Aorta (tissue), 5 donors: ENCODE data around the gene OSBPL3. TPM values are rescaled to one million over a fixed set of nuclear protein-coding genes. Genes with fewer than 3 reads are reported as not detected.

Source experiments
- ATAC-seq: fragments of 200-7000 bp; cut with Tn5 transposase; one replicate; pipeline ENCODE4 v1.9.1; 2022; ENCODE audit warnings: moderate library complexity; ENCODE audit not compliant: low FRiP score
- DNase-seq, 2 donors: peaks; one replicate each; pipeline ENCODE4 v3.0.0-alpha.2; 2020
- H3K27ac ChIP-seq, 2 donors: one replicate each; pipeline ENCODE4 v1.5.1; 2013; ENCODE audit warnings: low read length in 2 of 2, mild to moderate bottlenecking in 2 of 2, moderate library complexity in 2 of 2, control low read depth in 1 of 2, inconsistent platforms in 1 of 2, low read depth in 1 of 2
- H3K27me3 ChIP-seq, 2 donors: one replicate each; pipeline ENCODE4 v1.6.1; 2013; ENCODE audit warnings: control low read depth in 1 of 2, low read length in 1 of 2, mild to moderate bottlenecking in 1 of 2, moderate library complexity in 1 of 2; ENCODE audit not compliant: insufficient read depth in 2 of 2, control insufficient read depth in 1 of 2
- H3K36me3 ChIP-seq, 2 donors: one replicate each; pipeline ENCODE4 v1.6.1; 2013; ENCODE audit warnings: control low read depth in 1 of 2, low read length in 1 of 2, mild to moderate bottlenecking in 1 of 2; ENCODE audit not compliant: insufficient read depth in 2 of 2, control insufficient read depth in 1 of 2
- H3K4me1 ChIP-seq, 2 donors: one replicate each; pipeline ENCODE4 v1.6.1; 2013; ENCODE audit warnings: low read length in 2 of 2, control low read depth in 1 of 2, mild to moderate bottlenecking in 1 of 2, moderate library complexity in 1 of 2; ENCODE audit not compliant: insufficient read depth in 2 of 2, control insufficient read depth in 1 of 2
- H3K4me3 ChIP-seq, 2 donors: one replicate each; pipeline ENCODE4 v1.5.1; 2013; ENCODE audit warnings: low read length in 2 of 2, control low read depth in 1 of 2, mild to moderate bottlenecking in 1 of 2
- H3K9me3 ChIP-seq: one replicate; pipeline ENCODE4 v1.6.1; 2013; ENCODE audit warnings: mild to moderate bottlenecking, low read length; ENCODE audit not compliant: control insufficient read depth
- WGBS, 2 donors: extraction: QIAGEN DNeasy Blood & Tissue Kit; methylation state at CpG; one replicate each; pipeline ENCODE4 v1.1.7; 2013; 5-methylcytosine and 5-hydroxymethylcytosine counted together
- intact Hi-C, 2 donors: fragments of 100-400 bp; cut with DNase I; formaldehyde crosslinking; loops; one replicate each; pipeline versions ENCODE4 v1.14.2 to v1.15.0; 2022
- polyA plus RNA-seq, 2 donors: library from polyadenylated mRNA; stranded (reverse); fragments of 200-250 nt; gene quantifications; one replicate each; pipeline ENCODE4 v1.2.3, GENCODE V29; 2013
- total RNA-seq, 2 donors: library from RNA; stranded (reverse); fragmentation: NEBNext Ultra II Directional; extraction: Animal tissue kit (Norgen Biotek cat#: 25700); gene quantifications; one replicate each; pipeline ENCODE4 v1.2.1, GENCODE V29; 2021
- donor health status: healthy with polysubstance abuse.
- donor health status: Bipolar disorder and iron deficiency.
- donor health status: DM: no; HTN: no; CAD: no.
- donor health status: DM: no; HTN: no; CAD: no.
- donor health status: DM: yes; HTN: yes; CAD: no.

Gene OSBPL3
- total and polyA plus RNA-seq, 4 donors = 0.41 to 15.6 (median 5.6) TPM

DNA sequence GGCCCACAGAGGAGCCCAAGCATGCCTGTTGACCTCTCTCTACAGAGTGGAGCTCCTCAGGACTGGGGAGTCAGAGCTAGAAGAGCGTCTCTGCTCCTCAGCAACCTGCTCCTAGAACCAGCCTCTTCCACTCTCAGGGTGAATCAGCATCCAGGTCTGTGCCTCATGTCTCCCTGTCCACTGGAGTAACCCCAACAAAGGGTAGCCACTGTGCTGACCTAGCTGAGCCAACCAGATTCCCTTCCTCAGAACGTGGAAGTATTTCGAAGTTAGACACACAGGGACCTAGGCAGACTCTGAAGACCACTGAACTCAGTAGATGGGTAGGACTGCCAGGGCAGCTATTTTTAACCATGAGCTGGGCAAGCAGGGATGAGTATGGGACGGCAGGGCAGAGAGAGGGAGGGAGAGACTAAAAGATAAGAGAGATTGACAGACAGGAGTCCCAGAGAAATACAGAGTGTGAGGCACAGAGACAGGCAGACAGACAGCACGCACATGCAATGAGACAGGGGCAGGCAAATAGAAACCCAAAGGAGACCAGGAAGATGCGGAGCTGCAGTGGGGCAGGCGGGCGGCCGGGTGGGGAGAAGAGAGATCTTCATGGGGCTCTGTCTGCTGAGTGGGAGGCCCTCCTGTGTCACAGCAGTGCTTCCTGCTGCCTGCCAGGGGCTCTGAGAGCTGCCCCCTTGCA, 56.7 kb downstream of the OSBPL3 start:
- no peaks in the 10 kb centered on the region for H3K9me3 ChIP-seq
- no peaks in the 10 kb centered on the region for H3K36me3 ChIP-seq
- no peak for ATAC-seq
- H3K27ac ChIP-seq = no peak overlapping the region
- WGBS, 2 donors = 84 to 87% methylated on average over 9 of the region's 9 CpGs
- no peak overlapping the region for H3K4me3 ChIP-seq
- intact Hi-C loops = loop anchor here in 1 of 2 donors (10.0 kb wide), 1 partner anchor 89 kb away; no protein-coding TSS in a partner anchor
- H3K27me3 ChIP-seq = no peaks in the 10 kb centered on the region
- DNase-seq = no peak
- H3K4me1 ChIP-seq = peaks cover 4 to 5% of the 10 kb centered on the region in 2 donors

DNA sequence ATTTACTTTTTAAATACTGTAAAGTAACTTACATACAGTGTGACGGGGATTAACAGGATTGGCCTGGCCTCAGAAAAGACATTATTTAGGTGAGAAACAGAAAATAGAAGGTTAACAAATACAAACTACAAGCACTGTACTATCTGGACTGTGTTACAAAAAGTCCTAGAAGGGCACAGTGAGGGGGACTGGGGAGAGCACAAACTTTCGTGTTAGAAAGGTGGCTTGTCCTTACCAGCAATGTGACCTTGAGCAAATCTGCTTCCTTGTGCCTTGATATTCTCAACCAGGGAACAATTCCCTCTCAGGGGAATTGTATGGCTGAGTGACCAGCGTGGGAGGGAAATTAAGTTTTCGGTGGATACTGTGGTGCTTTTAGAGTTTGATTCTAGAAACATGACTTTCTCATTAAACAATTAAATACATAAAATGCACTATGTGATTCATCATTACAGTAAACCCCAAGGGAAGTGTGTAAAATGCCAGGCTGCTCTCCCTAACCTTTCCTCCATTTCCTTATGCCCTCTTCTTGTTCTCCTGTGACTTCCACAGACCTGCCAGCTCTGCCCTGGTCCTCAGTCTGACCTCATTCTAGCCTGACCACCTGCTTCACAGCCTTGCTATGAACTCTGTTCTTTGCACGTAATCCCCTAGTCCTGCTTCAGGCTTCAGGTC, 57.7 kb downstream of the OSBPL3 start:
- Histone ChIP-seq H3K27ac (no peak overlapping the region), H3K36me3 (no peaks in the 10 kb centered on the region), H3K9me3 (no peaks in the 10 kb centered on the region), H3K4me1 (peaks cover 0 to 5% of the 10 kb centered on the region in 2 donors), H3K4me3 (no peak overlapping the region), H3K27me3 (no peaks in the 10 kb centered on the region)
- ATAC-seq (no peak), DNase-seq (no peak)
- intact Hi-C loops = loop anchor here in 1 of 2 donors (10.0 kb wide), 1 partner anchor 87 kb away; no protein-coding TSS in a partner anchor
- 61 to 71% methylated on average over 5 of the region's 5 CpGs for WGBS, 2 donors

DNA sequence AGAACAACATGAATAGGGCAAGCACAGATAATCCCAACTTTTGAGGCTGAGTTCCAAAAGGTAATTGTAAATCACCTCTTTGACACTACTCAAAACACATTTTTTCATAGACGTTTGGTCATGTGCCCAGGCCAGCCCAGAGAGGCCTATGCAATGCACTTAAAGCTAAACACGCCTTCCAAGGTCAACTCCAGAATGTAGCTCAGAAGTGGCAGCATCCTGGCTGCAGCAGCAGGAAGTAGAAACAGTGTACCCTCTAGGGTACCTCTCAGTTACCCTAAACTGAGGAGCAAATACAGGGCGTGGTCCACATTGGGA, 58.7 kb downstream of the OSBPL3 start:
- H3K4me3 ChIP-seq = no peak overlapping the region
- no peak for ATAC-seq

DNA sequence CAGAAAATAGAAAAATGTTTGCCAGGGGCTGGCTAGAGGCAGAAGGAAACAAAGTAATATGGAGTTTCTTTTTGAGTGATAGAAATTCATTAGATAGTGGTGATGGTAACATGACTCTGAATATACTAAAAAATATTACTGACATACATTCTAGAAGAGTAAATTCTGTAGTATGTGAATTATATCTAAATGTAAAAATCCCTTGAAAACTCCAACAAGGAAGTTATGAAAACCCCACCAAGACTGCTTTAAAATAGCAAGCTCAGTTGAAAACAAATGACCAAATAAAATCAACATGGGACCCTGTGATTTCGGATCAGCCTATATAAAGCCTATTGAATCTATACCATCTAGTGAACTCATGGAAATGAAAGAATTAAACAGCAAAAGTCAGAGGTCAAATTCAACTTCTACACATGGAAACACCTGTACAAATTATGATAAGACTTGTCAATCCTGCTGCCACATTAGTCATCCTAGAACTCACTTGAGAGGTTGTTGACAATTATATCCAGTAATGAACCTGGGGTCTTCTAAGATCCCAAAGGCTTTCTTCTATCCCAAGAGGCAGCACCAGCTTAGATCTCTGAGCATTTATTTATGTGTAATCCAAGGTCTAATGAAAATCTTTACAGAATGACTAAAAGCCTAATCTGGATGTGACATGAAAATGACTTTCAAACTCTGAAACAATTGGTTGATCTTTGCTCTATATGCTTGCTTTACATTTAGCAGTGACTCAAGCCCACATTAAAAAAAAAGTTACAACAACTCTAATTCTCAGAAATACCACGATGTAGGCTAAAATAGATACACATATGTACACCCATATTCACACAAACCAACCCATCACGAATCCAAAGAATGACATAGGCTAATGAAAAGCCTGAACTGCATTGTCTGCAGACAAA, 59.3 kb downstream of the OSBPL3 start:
- H3K4me3 ChIP-seq = no peak overlapping the region
- no peak for ATAC-seq

More for the DNA sequence above, 58.7 kb downstream of the OSBPL3 start:
- no peak overlapping the region for H3K27ac ChIP-seq
- H3K27me3 ChIP-seq = no peaks in the 10 kb centered on the region
- peaks cover 0 to 4% of the 10 kb centered on the region in 2 donors for H3K4me1 ChIP-seq
- WGBS, 2 donors = 62 to 72% methylated on average over 3 of the region's 3 CpGs
- H3K36me3 ChIP-seq = no peaks in the 10 kb centered on the region
- H3K9me3 ChIP-seq = no peaks in the 10 kb centered on the region
- no peak for DNase-seq
- intact Hi-C loops = loop anchor here in 1 of 2 donors (10.0 kb wide), 1 partner anchor 87 kb away; no protein-coding TSS in a partner anchor

DNA sequence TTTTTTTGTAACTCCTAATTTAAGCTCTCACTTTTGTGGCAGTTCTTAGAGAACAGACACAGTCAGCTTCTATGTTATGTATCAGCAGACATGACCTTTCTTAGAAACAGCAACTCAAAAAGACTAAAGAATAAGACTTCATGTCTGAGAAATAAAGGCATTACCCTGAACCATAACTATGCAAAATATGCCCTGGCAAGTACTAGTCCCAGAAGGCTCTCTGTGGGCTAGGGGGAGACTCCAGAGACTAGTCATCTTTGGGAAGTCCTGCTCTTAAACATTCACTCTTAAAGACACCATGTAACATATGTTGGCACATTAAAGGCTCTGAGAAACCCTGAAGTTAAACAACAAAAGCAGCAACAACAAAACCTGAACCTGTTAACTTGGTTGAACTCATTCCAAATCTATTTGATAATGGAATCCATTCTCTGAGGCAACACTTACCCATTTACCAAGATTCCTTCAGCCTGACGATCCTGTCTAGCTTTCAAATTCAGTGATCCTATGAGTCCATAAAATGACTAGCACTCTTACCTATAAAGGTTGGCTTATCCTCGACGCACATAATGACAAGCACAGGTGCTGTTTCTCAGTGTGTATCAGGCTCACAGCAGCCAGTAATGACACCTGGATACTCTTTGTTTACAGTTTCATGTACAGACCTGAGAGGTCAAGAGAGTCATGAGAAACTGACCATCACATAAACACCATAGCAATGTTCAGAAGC, 62.3 kb downstream of the OSBPL3 start:
- H3K36me3 ChIP-seq = no peaks in the 10 kb centered on the region
- 86 to 91% methylated on average over 3 of the region's 3 CpGs for WGBS, 2 donors
- H3K27ac ChIP-seq = no peak overlapping the region
- H3K4me3 ChIP-seq = no peak overlapping the region
- no peaks in the 10 kb centered on the region for H3K27me3 ChIP-seq
- intact Hi-C loops = no loop called here
- H3K9me3 ChIP-seq = no peaks in the 10 kb centered on the region
- H3K4me1 ChIP-seq = no peaks in the 10 kb centered on the region
- ATAC-seq = no peak
- no peak for DNase-seq

More for the DNA sequence above, 59.3 kb downstream of the OSBPL3 start:
- WGBS, 2 donors = 34 to 55% methylated on average over 3 of the region's 3 CpGs
- Histone ChIP-seq H3K27ac (no peak overlapping the region), H3K27me3 (no peaks in the 10 kb centered on the region), H3K36me3 (no peaks in the 10 kb centered on the region), H3K4me1 (peaks cover 0 to 3% of the 10 kb centered on the region in 2 donors), H3K9me3 (no peaks in the 10 kb centered on the region)
- DNase-seq = no peak
- intact Hi-C loops = loop anchor here in 1 of 2 donors (10.0 kb wide), 1 partner anchor 86 kb away; no protein-coding TSS in a partner anchor

DNA sequence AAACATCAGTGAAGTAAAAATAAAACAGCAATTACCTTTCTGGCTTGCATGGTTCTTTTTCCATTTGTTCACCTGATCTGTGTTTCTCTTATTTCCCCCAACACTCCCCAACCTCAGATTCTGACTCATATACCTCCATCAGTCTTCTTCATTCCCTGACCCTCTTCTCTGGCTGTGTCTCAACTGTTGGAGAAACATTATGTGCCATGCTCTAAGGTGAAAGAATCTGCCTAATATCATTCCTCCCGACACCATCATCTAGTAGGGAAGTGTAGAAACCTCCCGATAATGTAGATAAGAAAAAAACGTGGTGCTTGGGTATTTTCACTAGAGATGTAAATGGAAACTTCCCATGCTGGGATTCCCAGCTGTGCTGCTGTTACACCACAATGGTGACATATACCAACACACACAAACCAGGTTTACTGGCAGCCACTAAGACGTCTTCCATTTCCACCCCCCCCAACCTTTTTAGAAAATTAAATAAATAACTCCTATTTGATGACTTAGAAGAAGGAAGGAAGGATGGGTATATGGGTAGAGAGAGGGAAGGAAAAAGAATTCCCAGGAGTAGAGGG, 63.4 kb downstream of the OSBPL3 start:
- ATAC-seq (no peak), DNase-seq (no peak)
- Histone ChIP-seq H3K36me3 (no peaks in the 10 kb centered on the region), H3K4me1 (no peaks in the 10 kb centered on the region), H3K4me3 (no peak overlapping the region), H3K27ac (no peak overlapping the region), H3K27me3 (no peaks in the 10 kb centered on the region), H3K9me3 (no peaks in the 10 kb centered on the region)
- WGBS, 2 donors = 38 to 47% methylated on average over 4 of the region's 4 CpGs
- intact Hi-C loops = no loop called here

DNA sequence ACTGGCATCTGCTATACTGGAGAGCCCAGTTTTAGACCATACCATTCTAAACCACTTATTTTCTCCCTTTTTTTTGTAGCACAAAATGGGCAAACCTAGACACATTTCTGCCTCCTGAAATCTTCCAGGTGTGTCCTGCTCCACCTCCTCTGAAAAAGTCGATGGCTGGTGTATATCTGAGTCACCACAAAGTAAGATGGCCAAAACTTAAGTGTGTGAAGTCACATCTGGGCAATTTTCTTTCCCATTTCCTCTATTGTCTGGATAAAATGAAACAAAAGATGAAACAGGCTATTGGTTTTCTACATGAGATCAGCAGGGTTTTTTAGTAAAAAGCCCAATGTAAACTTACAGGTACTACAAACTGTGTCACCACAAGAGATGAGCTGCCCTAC, 65.5 kb downstream of the OSBPL3 start:
- 50 to 71% methylated on average over 1 of the region's 1 CpG for WGBS, 2 donors

More for the DNA sequence above, 65.5 kb downstream of the OSBPL3 start:
- no peaks in the 10 kb centered on the region for H3K27me3 ChIP-seq
- H3K36me3 ChIP-seq = no peaks in the 10 kb centered on the region
- ATAC-seq = no peak
- no peak for DNase-seq
- no peak overlapping the region for H3K27ac ChIP-seq
- H3K4me1 ChIP-seq = no peaks in the 10 kb centered on the region
- no peaks in the 10 kb centered on the region for H3K9me3 ChIP-seq
- H3K4me3 ChIP-seq = no peak overlapping the region
- intact Hi-C loops = no loop called here
